HepG2 (cell line): ENCODE results near the gene FTSJ1. TPM values are rescaled to one million over a fixed set of nuclear protein-coding genes. Genes with fewer than 3 reads are reported as not detected.

Experiments used
- AHDC1 ChIP-seq: sonication (generic); formaldehyde crosslinking; IDR thresholded peaks from 2 replicates; pipeline ENCODE4 v1.5.1; 2020; ENCODE audit warnings: mild to moderate bottlenecking, missing genetic modification reagents, borderline replicate concordance
- BRD4 ChIP-seq: sonication (generic); formaldehyde crosslinking; IDR thresholded peaks from 2 replicates; pipeline ENCODE4 v1.4.0; 2020; ENCODE audit warnings: missing genetic modification reagents
- HIC2 ChIP-seq: sonication (generic); formaldehyde crosslinking; IDR thresholded peaks from 2 replicates; pipeline ENCODE4 v1.9.0; 2022; ENCODE audit warnings: low read depth, missing genetic modification reagents
- MYC ChIP-seq: sonication (generic); formaldehyde crosslinking; IDR thresholded peaks from 2 replicates; pipeline ENCODE4 v1.9.0; 2021; ENCODE audit warnings: missing genetic modification reagents, borderline replicate concordance
- POLR2A ChIP-seq, 2 experiments: IDR thresholded peaks; 2 replicates each; pipeline ENCODE4 v1.6.1; 2011; ENCODE audit warnings: low read depth in 2 of 2, low read length in 2 of 2, mild to moderate bottlenecking in 1 of 2, moderate library complexity in 1 of 2; ENCODE audit not compliant: insufficient read depth in 1 of 2
- RARA ChIP-seq: IDR thresholded peaks from 2 replicates; pipeline ENCODE4 v1.6.1; 2016; ENCODE audit warnings: missing genetic modification reagents, missing compliant biosample characterization
- RBAK ChIP-seq: sonication (generic); formaldehyde crosslinking; IDR thresholded peaks from 2 replicates; pipeline ENCODE4 v1.5.1; 2020; ENCODE audit warnings: mild to moderate bottlenecking, missing genetic modification reagents
- ZNF33A ChIP-seq: sonication (generic); formaldehyde crosslinking; IDR thresholded peaks from 2 replicates; pipeline ENCODE4 v1.5.1; 2020; ENCODE audit warnings: missing genetic modification reagents, mild to moderate bottlenecking, moderate library complexity, borderline replicate concordance
- ZNF343 ChIP-seq: sonication (generic); formaldehyde crosslinking; IDR thresholded peaks from 2 replicates; pipeline ENCODE4 v1.4.0; 2020; ENCODE audit warnings: mild to moderate bottlenecking, missing genetic modification reagents
- ZNF598 ChIP-seq: sonication (generic); formaldehyde crosslinking; IDR thresholded peaks from 2 replicates; pipeline ENCODE4 v1.5.1; 2020; ENCODE audit warnings: mild to moderate bottlenecking, missing genetic modification reagents, borderline replicate concordance
- ZNF629 ChIP-seq: sonication (generic); formaldehyde crosslinking; conservative IDR thresholded peaks from 2 replicates; pipeline ENCODE4 v1.5.0; 2020; ENCODE audit warnings: missing genetic modification reagents
- ZNF710 ChIP-seq: sonication (generic); formaldehyde crosslinking; IDR thresholded peaks from 2 replicates; pipeline ENCODE4 v1.5.0; 2020; ENCODE audit warnings: mild to moderate bottlenecking, missing genetic modification reagents, borderline replicate concordance
- ZSCAN22 ChIP-seq: sonication (generic); formaldehyde crosslinking; IDR thresholded peaks from 2 replicates; pipeline ENCODE4 v1.4.0; 2020; ENCODE audit warnings: mild to moderate bottlenecking, missing genetic modification reagents
- polyA plus RNA-seq, 8 experiments: library from polyadenylated mRNA; depleted of rRNA in 3 of 8; stranded (reverse) in 7 of 8; unstranded in 1 of 8; fragments of >200 nt; fragmentation: Illumina TruSeq in 4 of 8; extraction: Trizol in 4 of 8; gene quantifications; 2 replicates each; pipeline versions ENCODE4 v1.2.1 to v1.2.3, GENCODE V29; 2011 to 2016; ENCODE audit warnings: low read depth in 4 of 8, missing spikeins in 1 of 8, mixed read lengths in 1 of 8; ENCODE audit not compliant: insufficient read depth in 1 of 8
- total RNA-seq, 5 experiments: library from RNA; depleted of rRNA; stranded (reverse); fragments of >200 nt; fragmentation: Illumina TruSeq; extraction: Trizol; gene quantifications; 2 replicates each; pipeline ENCODE4 v1.2.3, GENCODE V29; 2016; ENCODE audit warnings: low read depth in 1 of 5
- TF ChIP-seq, protein P1 (sequence below): IDR thresholded peaks from 2 replicates; pipeline ENCODE4 v1.6.1; 2012; ENCODE audit warnings: low read depth, low read length, improper control_type of control experiment
- TF ChIP-seq, protein P2 (sequence below): sonication (generic); IDR thresholded peaks from 2 replicates; pipeline ENCODE4 v1.6.1; 2016; ENCODE audit warnings: low read depth, borderline replicate concordance
- TF ChIP-seq, protein P3 (sequence below): IDR thresholded peaks from 2 replicates; pipeline ENCODE4 v1.6.1; 2016

The FTSJ1 gene
- total and polyA plus RNA-seq, 2 of the 13 experiments (the other 11 are each of a cell fraction or from before 2014, with no cell fraction given): 30.3 to 37.9 TPM

DNA sequence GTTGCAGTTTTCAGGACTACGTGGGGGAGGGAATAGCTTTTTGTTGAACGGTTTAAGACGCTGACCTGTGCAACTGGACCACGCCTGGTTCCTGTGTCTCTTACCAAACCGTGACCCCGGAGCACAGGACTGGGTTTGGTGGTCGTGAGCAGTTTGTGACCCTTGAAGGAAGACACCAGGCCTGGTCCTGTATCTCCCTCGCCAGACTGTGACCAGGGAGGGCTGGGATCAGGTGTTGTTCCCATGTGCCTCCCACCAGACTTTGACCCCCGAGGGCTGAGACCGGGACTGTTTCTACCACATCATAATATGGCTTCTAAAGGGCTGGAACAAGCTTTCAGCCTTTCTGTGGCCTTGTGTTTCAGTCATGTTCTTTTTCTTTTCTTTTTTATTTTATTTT is 46.3 kb downstream of the FTSJ1 start (continued):
- TF ChIP-seq ZSCAN22 (no peak), RBAK (CRISPR knock-in tag) (no peak), POLR2A (IDR thresholded peaks at IDR 0.05; ENCODE audit: insufficient read depth in 1 of 2, low read depth in 2 of 2, low read length in 2 of 2) (peak; percentile 46 to 65; a peak in 2 of 4 replicates), ZNF343 (CRISPR knock-in tag) (no peak), MYC (CRISPR knock-in tag) (peak; percentile 57; the same call in 1 of the 2 replicates), ZNF710 (no peak), AHDC1 (CRISPR knock-in tag) (0 out of 2 replicates have a peak, but pooled peaks have one; percentile 30), ZNF598 (no peak), BRD4 (no peak), ZNF33A (CRISPR knock-in tag) (no peak), HIC2 (no peak), ZNF629 (no peak), RARA (0 out of 2 replicates have a peak, but pooled peaks have one; percentile 7)
- TF ChIP-seq, protein P1, sequence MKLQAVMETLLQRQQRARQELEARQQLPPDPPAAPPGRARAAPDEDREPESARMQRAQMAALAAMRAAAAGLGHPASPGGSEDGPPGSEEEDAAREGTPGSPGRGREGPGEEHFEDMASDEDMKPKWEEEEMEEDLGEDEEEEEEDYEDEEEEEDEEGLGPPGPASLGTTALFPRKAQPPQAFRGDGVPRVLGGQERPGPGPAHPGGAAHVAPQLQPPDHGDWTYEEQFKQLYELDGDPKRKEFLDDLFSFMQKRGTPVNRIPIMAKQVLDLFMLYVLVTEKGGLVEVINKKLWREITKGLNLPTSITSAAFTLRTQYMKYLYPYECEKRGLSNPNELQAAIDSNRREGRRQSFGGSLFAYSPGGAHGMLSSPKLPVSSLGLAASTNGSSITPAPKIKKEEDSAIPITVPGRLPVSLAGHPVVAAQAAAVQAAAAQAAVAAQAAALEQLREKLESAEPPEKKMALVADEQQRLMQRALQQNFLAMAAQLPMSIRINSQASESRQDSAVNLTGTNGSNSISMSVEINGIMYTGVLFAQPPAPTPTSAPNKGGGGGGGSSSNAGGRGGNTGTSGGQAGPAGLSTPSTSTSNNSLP: no peak
- TF ChIP-seq, protein P2, sequence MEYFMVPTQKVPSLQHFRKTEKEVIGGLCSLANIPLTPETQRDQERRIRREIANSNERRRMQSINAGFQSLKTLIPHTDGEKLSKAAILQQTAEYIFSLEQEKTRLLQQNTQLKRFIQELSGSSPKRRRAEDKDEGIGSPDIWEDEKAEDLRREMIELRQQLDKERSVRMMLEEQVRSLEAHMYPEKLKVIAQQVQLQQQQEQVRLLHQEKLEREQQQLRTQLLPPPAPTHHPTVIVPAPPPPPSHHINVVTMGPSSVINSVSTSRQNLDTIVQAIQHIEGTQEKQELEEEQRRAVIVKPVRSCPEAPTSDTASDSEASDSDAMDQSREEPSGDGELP: peak; percentile 30; the same call in 1 of the 2 replicates
- TF ChIP-seq, protein P3, sequence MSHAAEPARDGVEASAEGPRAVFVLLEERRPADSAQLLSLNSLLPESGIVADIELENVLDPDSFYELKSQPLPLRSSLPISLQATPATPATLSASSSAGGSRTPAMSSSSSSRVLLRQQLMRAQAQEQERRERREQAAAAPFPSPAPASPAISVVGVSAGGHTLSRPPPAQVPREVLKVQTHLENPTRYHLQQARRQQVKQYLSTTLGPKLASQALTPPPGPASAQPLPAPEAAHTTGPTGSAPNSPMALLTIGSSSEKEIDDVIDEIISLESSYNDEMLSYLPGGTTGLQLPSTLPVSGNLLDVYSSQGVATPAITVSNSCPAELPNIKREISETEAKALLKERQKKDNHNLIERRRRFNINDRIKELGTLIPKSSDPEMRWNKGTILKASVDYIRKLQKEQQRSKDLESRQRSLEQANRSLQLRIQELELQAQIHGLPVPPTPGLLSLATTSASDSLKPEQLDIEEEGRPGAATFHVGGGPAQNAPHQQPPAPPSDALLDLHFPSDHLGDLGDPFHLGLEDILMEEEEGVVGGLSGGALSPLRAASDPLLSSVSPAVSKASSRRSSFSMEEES (CRISPR knock-in tag): 0 out of 2 replicates have a peak, but pooled peaks have one; percentile 18
